HS-5 (cell line): ENCODE data around the gene HEATR3.
"Not testable (repeated sequence)": the region's sequence is repeated elsewhere in the genome, so short reads cannot be mapped to it uniquely, and the experiment has no call there.

Source experiments
- DNase-seq: peaks from one replicate; pipeline ENCODE4 v3.0.0-alpha.2; 2012; ENCODE audit warnings: low read depth

Gene HEATR3

GRCh38 chr16:50102051-50102746, 36.4 kb downstream of the HEATR3 start:
- peak; percentile 51 for DNase-seq

GRCh38 chr16:50103764-50104163, 38.0 kb downstream of the HEATR3 start:
- DNase-seq: no peak

GRCh38 chr16:50114357-50115129, 48.8 kb downstream of the HEATR3 start:
- no peak for DNase-seq

- no peak for DNase-seq
These were observed 54.9 kb downstream of the HEATR3 start for GRCh38 chr16:50120711-50121110.

GRCh38 chr16:50121278-50121677, 55.5 kb downstream of the HEATR3 start:
- DNase-seq: no peak

GRCh38 chr16:50121721-50122445, 56.1 kb downstream of the HEATR3 start:
- DNase-seq: no peak

GRCh38 chr16:50123417-50123816, 57.6 kb downstream of the HEATR3 start:
- DNase-seq: no peak

- no peak for DNase-seq
These were observed 59.0 kb downstream of the HEATR3 start for GRCh38 chr16:50124769-50125168.

- DNase-seq: no peak
These were observed 60.4 kb downstream of the HEATR3 start for GRCh38 chr16:50126183-50126582.

- DNase-seq: not testable (repeated sequence)
These were observed 66.8 kb downstream of the HEATR3 start for GRCh38 chr16:50132571-50132970.

GRCh38 chr16:50133214-50133613, 67.4 kb downstream of the HEATR3 start:
- DNase-seq: no peak

GRCh38 chr16:50136399-50136798, 70.6 kb downstream of the HEATR3 start:
- no peak for DNase-seq

GRCh38 chr16:50137268-50137667, 71.5 kb downstream of the HEATR3 start:
- no peak for DNase-seq

GRCh38 chr16:50139580-50139979, 73.8 kb downstream of the HEATR3 start:
- DNase-seq: no peak

GRCh38 chr16:50144211-50144610, 78.4 kb downstream of the HEATR3 start:
- DNase-seq: no peak

- no peak for DNase-seq
These were observed 81.0 kb downstream of the HEATR3 start for GRCh38 chr16:50146479-50147435.

GRCh38 chr16:50151322-50151721, 85.6 kb downstream of the HEATR3 start:
- no peak for DNase-seq

- DNase-seq: no peak
These were observed 86.0 kb downstream of the HEATR3 start for GRCh38 chr16:50151756-50152155.

GRCh38 chr16:50152351-50152806, 86.6 kb downstream of the HEATR3 start:
- DNase-seq: no peak

- peak; percentile 18 for DNase-seq
These were observed 87.2 kb downstream of the HEATR3 start, which contains the start of gene TENT4B for GRCh38 chr16:50152807-50153595. TENT4B (plus strand) TSS chr16:50153306; CDS start chr16:50153622, 316 bp downstream.
